Esophagus muscularis mucosa (tissue), 3 donors: ENCODE results near the gene MMP23B.

ENCODE experiments used
- POLR2A ChIP-seq: fragments of 450-650 bp; IDR thresholded peaks from one replicate; pipeline ENCODE4 v1.6.1; 2017; ENCODE audit warnings: antibody characterized with exemption, moderate library complexity, mild to moderate bottlenecking, low read depth
- TF ChIP-seq, protein P1 (sequence below), 3 experiments: fragments of 200-600 bp in 2 of 3; fragments of 450-650 bp in 1 of 3; sonication (generic) in 2 of 3; IDR thresholded peaks; one replicate each; pipeline ENCODE4 v1.5.1; 2017 to 2019; ENCODE audit warnings: antibody characterized with exemption in 3 of 3, mild to moderate bottlenecking in 2 of 3, moderate library complexity in 1 of 3

DNA sequence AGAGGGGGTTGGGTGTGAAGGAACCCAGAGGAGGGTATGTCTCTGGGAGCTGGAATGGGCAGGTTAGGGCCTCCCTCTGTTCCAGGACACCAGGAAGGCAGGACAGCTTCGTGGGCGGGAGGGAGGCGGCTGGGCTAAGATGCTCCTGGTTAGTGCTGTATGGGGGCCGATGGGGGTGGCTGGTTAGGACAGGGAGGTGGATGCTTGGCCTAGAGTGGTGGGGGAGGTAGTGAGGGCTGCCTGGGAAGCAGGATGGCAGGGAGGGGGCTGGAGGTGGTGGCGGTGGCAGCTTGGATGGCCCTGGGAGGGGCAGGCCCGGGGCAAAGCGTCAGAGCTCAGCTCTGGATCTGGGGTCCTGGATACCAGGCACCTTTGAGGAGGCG, 6.2 kb upstream of the MMP23B start:
- TF ChIP-seq, protein P1, sequence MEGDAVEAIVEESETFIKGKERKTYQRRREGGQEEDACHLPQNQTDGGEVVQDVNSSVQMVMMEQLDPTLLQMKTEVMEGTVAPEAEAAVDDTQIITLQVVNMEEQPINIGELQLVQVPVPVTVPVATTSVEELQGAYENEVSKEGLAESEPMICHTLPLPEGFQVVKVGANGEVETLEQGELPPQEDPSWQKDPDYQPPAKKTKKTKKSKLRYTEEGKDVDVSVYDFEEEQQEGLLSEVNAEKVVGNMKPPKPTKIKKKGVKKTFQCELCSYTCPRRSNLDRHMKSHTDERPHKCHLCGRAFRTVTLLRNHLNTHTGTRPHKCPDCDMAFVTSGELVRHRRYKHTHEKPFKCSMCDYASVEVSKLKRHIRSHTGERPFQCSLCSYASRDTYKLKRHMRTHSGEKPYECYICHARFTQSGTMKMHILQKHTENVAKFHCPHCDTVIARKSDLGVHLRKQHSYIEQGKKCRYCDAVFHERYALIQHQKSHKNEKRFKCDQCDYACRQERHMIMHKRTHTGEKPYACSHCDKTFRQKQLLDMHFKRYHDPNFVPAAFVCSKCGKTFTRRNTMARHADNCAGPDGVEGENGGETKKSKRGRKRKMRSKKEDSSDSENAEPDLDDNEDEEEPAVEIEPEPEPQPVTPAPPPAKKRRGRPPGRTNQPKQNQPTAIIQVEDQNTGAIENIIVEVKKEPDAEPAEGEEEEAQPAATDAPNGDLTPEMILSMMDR (IDR thresholded peaks at IDR 0.05): no peak
- TF ChIP-seq POLR2A: no peak
